GM13977 (cell line): Measurements from ENCODE around the gene NSG2.

Source experiments
- DNase-seq: peaks from one replicate; pipeline ENCODE4 v3.0.0; 2012; ENCODE audit warnings: low spot score
- in situ Hi-C: fragments of 300-500 bp; cut with MboI; formaldehyde crosslinking; loops from one replicate; pipeline ENCODE4 v1.12.0; 2022; ENCODE audit warnings: low sequenced_read_pairs, low pct_unique_long_range_greater_than_20kb, mixed read lengths, inconsistent platforms; ENCODE audit not compliant: unreplicated experiment
- TF ChIP-seq, protein P1 (sequence below): IDR thresholded peaks from 2 replicates; pipeline ENCODE4 v1.5.1; 2012; ENCODE audit warnings: mild to moderate bottlenecking, control low read depth; ENCODE audit not compliant: insufficient read depth; ENCODE audit errors: extremely low read depth, missing control alignments

NSG2 gene

DNA sequence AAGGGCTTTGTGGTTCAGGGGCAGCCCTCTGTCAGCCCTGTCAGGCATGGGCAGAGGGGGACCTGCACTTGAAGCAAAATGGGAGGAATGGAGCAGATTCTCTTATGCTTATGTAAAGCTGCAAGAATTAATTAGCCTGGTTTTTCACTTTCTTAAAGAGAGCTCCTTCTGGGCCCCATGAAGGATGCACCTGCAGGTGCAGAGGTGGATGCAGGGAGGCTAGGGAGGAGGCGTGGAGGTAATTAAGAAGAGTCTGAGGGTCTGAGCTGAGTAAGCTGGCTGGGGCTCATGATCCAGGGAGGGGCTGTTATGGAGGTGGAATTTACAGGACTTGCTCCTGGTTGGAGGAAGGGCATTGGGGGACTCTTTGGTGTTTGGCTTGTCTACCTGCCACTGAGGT is 22.0 kb downstream of the NSG2 start:
- in situ Hi-C loops = loop anchor here (25.0 kb wide), 1 partner anchor 245 kb away; no protein-coding TSS in a partner anchor
- DNase-seq = no peak
- TF ChIP-seq, protein P1, sequence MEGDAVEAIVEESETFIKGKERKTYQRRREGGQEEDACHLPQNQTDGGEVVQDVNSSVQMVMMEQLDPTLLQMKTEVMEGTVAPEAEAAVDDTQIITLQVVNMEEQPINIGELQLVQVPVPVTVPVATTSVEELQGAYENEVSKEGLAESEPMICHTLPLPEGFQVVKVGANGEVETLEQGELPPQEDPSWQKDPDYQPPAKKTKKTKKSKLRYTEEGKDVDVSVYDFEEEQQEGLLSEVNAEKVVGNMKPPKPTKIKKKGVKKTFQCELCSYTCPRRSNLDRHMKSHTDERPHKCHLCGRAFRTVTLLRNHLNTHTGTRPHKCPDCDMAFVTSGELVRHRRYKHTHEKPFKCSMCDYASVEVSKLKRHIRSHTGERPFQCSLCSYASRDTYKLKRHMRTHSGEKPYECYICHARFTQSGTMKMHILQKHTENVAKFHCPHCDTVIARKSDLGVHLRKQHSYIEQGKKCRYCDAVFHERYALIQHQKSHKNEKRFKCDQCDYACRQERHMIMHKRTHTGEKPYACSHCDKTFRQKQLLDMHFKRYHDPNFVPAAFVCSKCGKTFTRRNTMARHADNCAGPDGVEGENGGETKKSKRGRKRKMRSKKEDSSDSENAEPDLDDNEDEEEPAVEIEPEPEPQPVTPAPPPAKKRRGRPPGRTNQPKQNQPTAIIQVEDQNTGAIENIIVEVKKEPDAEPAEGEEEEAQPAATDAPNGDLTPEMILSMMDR = no peak

DNA sequence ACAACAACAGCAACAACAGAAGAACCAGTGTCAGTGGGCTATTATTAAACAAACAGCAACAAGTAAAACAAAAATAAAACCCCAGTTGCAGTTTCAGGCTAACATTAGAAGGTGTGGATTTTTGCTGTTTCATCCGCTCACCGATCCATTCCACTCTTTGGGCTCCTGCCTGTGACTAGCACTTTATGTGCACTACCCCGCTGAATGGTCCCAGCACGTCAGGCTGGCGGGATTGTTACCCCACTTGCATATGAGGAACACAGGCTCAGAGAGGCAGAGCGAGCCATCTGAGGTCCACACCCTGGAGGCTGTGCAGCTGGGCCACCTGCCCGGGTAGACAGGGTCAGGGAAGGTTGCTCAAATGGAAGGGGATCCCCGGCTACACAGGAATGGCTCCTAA is 26.0 kb downstream of the NSG2 start:
- in situ Hi-C loops = loop anchor here (25.0 kb wide), 1 partner anchor 241 kb away; no protein-coding TSS in a partner anchor
- no peak for DNase-seq
- TF ChIP-seq, protein P1 = no peak

DNA sequence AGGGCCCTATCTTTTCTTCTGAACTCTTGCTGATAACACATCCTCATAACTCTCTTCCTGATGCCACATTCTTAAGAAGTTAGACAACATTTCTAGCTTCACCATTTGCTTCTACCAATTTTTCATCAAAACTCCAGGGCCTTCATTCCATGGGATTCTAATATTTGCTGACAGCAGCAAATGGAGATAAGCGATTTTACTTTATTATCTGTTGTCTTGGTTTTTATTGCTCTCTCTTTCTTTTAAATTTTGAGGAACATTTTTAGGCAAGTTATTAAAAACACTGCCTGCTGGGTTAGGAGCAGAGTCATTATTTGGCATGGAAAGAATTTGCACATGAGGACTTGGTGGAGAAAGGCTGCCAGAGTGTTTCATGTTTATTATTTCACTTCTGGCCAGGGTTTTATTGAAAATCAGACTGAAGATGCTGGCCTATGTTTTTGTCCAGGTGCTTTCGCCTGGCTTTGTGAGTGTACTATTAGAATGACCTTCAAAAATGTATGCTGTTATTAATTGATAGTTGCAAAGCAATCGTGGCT is 27.7 kb downstream of the NSG2 start:
- TF ChIP-seq, protein P1 = no peak
- in situ Hi-C loops = loop anchor here (25.0 kb wide), 1 partner anchor 239 kb away; no protein-coding TSS in a partner anchor
- no peak for DNase-seq

DNA sequence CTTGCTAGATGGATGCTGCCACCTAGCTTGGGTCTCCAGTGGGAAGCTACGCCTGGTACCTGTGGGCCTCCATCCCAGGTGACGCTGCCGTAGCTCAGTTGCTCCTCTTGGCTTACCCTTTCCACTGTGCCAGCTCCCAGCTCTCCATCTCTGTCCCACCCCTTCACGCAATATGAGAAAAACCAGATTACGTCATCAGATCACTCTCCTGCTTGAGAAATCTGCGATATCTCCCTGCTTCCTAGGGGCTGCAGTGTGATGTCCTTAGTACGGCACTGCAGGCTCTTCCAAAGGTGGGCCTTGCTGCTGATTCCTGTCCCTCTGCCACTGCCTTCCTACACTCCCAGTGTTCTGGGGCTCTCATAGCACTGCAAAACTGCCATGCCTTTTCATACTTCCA is 28.9 kb downstream of the NSG2 start:
- no peak for DNase-seq
- TF ChIP-seq, protein P1 = no peak
- in situ Hi-C loops = loop anchor here (25.0 kb wide), 1 partner anchor 238 kb away; no protein-coding TSS in a partner anchor

DNA sequence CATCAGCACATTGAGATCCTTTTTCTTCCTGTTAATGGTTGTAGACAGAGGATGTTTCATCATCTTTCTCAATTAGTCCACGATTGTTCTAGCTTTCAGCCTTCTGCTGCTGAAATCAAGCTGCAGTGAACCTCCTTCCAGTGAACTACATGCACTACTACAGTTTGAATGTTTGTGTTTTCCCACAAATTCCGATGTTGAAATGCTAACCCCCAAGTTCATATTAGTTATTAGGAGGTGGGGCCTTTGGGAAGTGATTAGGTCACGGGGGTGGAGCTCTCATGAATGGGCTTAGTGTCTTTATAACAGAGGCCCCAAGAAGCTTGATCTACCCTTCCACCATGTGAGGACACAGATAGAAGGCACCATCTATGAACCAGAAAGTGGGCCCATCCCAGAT is 32.9 kb downstream of the NSG2 start:
- DNase-seq = no peak
- in situ Hi-C loops = no loop called here
- TF ChIP-seq, protein P1 = no peak

DNA sequence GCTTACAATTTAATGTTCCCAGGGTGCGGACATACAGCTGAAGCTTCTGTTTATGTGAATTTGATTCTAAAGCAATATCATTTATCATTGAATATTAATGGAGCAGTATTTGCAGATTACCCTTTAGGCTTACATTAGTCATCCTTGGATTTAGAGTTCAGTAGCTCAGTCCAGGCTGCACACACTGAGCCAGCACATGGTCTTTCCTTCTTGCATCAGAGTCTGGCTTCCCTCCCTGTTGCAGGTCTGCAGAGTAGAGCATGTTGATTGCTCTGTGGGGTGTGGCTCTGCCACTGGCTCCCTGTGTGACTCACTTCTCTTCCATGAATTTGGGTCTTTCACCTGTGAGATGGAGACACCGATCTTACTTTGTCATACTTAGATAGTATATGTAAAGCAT is 36.8 kb downstream of the NSG2 start:
- TF ChIP-seq, protein P1 = no peak
- DNase-seq = no peak
- in situ Hi-C loops = no loop called here
